ENCODE measurements around the gene SRRM1.

- no peak for TF ChIP-seq CTCF (conservative IDR thresholded peaks at IDR 0.05; ENCODE audit: low read depth in 2 of 2)
- no peak for TF ChIP-seq REST (IDR thresholded peaks at IDR 0.05; ENCODE audit: unreplicated experiment)
- no peak for TF ChIP-seq ZNF114 (CRISPR knock-in tag; IDR thresholded peaks at IDR 0.05)
- no peak for TF ChIP-seq JUNB (IDR thresholded peaks at IDR 0.05; ENCODE audit: unreplicated experiment)
- no peak for TF ChIP-seq EZH2 (IDR thresholded peaks at IDR 0.05; ENCODE audit: low read depth, unreplicated experiment)
- TF ChIP-seq ZNF462 (CRISPR knock-in tag; IDR thresholded peaks at IDR 0.05), result no peak
- TF ChIP-seq POLR2AphosphoS5 (IDR thresholded peaks at IDR 0.05; ENCODE audit: low read depth), result no peak
- TF ChIP-seq STAT1 (IDR thresholded peaks at IDR 0.05; ENCODE audit: unreplicated experiment), result no peak
- TF ChIP-seq ETS1 (IDR thresholded peaks at IDR 0.05), result no peak
Measured at GRCh38 chr1:24599265-24599664, 43.8 kb upstream of the SRRM1 start.
